B cell (primary cell): Measurements from ENCODE around the gene BSDC1.

Source experiments
- EZH2 ChIP-seq: IDR thresholded peaks from 2 replicates; pipeline ENCODE4 v1.6.1; 2012; ENCODE audit warnings: borderline replicate concordance, low read depth, mild to moderate bottlenecking, moderate library complexity, low read length; ENCODE audit not compliant: insufficient read depth, poor library complexity, severe bottlenecking
- TF ChIP-seq, protein P1 (sequence below): fragments of 200-600 bp; IDR thresholded peaks from one replicate; pipeline ENCODE4 v1.8.0; 2022; ENCODE audit warnings: antibody characterized with exemption, mild to moderate bottlenecking

DNA sequence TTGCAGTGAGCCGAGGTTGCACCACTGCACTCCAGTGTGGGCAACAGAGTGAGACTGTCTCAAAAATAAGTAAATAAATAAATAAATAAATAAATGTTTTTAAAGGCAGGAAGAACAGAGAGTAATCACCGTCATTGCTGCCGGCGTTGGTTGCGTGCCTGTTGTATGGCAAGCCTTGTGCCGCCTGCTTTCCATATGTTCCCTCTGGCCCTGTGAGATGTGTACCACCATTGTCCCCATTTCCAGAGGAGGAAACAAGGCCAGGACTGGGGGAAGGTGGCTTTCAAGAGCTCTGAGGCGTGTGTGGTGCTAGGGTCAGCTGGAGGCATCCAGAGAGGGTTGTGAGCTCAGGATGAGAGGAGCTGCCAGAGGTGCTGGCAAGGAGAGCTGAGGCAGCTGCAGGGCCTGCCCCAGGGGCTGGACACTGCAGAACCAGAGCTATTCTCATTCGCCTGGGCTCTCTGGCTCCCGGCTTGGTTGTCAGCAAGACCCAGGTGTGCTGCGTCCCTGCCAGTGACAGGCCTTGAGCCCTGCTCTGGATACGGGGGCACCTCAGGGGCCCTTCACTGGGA lies 53.0 kb downstream of the BSDC1 start:
- TF ChIP-seq EZH2 = no peak
- TF ChIP-seq, protein P1, sequence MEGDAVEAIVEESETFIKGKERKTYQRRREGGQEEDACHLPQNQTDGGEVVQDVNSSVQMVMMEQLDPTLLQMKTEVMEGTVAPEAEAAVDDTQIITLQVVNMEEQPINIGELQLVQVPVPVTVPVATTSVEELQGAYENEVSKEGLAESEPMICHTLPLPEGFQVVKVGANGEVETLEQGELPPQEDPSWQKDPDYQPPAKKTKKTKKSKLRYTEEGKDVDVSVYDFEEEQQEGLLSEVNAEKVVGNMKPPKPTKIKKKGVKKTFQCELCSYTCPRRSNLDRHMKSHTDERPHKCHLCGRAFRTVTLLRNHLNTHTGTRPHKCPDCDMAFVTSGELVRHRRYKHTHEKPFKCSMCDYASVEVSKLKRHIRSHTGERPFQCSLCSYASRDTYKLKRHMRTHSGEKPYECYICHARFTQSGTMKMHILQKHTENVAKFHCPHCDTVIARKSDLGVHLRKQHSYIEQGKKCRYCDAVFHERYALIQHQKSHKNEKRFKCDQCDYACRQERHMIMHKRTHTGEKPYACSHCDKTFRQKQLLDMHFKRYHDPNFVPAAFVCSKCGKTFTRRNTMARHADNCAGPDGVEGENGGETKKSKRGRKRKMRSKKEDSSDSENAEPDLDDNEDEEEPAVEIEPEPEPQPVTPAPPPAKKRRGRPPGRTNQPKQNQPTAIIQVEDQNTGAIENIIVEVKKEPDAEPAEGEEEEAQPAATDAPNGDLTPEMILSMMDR = no peak
